ENCODE results near the gene PFKFB2.

PFKFB2 gene

DNA sequence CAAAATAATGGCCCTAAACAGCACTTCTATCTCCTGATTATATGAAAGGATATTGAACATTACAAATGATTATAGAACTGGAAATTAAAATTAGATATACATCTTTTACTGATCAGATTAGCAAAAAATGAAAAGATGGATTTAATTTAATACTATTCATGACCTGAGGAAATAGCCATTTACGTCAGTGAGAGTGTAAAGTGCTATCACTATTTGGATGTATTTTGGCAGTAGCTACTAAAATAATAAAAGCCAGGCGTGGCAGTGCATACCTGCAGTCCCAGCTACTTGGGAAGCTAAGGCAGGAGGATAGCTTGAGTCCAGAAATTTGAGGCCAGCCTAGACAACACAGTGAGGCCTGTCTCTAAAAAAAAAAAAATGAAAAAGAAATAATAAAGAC lies 40.9 kb downstream of the PFKFB2 start:
- DNase-seq = no peak

DNA sequence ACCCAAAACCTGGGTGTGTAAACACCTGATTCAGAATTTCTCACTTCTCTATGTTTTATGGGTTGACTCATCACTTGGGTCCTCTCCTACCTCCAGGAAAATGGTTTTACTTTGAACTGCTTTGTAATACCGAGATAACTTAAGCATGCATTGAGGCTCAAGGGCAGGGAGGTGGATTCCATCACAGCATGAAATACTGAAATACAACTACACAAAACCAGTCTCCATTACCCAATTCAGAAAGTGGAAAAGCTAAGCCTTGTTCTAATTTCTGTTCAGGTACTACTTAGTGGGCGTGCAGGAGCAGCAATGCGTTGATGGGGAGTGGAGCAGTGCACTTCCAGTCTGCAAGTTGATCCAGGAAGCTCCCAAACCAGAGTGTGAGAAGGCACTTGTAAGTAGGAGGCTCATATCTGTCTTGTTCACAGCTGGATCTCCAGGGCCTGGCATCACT lies 44.8 kb downstream of the PFKFB2 start:
- no peak for DNase-seq

DNA sequence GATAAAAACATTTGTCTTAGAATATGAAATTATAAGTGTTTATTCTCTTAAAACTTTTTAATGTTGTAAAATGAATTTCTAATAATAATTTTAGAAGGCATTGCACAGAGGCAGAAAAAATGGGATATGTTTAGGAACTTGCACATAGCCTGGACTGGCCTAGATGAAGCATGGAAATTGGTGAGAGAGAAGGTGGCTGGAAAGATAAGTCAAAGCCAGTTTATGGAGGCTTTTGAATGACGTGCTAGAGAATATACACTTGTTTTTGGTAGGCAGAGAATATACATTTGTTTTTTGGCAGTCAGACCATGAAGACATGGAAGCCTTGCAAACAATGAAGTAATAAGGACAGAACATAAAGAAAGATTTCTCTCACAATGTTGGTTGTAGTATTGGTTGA lies 48.6 kb downstream of the PFKFB2 start:
- DNase-seq = no peak

DNA sequence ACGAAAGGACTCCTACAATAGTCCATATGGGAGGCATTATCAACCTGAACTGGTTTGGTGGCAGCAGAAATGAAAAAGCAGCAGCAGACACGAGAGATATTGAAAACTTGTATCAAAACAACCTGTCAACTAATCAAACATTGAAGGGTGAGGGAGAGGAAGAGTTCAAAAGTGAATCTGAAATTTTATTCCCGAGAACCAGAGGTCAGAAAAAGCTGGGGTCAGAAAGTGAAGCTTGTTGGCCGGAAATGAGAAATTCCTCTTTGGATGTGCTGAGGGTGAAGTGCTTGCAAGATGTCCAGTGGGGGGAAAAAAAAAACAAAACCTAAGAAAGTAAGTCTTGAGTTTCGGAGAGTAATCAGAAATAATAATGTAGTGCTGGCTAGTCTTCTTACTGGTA lies 49.1 kb downstream of the PFKFB2 start:
- DNase-seq = no peak

DNA sequence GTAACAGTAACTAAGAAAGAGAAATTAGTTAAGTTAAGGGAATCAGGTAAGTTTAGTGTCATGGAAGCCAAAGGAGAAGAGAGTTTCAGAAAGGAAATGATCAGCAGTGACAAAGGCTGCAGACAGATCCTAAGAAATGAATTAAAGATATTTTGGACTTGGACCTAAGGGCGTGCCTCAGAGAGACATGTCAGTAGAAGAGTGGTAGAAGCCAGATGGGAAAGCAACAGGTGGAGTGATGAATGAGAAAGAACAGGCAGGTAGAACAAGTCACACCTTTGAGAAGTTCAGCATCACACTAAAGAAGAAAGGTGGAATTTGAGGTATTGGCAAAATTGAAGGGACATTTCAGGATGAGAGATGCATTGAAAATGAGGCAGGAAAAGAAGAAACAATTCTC lies 49.6 kb downstream of the PFKFB2 start:
- DNase-seq = no peak

DNA sequence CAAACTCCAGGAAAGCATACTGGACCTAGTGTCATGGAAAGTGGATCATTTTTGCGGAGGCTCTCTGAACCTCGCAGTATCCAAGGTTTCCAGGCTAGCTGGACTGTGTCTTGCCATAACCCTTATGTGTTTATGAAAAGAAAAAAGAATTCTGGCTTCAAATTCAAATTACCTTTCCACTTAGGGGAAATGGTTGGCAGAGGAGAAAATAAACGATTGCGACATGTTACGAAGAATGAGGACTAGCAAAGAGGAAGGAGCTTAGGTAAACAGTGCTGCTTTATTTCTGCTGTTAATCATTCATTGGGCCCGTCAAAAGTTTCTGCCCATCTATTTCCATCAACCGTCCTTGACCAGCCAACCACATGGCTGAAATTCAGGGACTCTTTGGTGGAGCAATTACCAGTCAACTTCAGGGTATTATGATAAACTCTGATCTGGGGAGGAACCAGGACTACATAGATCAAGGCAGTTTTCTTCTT lies 50.9 kb downstream of the PFKFB2 start, which contains the start of gene C4BPA:
C4BPA (plus strand) TSS at position 342 of the 482 bp plus-strand sequence. CDS start 8,793 bp downstream, outside the sequence.
- DNase-seq = no peak

DNA sequence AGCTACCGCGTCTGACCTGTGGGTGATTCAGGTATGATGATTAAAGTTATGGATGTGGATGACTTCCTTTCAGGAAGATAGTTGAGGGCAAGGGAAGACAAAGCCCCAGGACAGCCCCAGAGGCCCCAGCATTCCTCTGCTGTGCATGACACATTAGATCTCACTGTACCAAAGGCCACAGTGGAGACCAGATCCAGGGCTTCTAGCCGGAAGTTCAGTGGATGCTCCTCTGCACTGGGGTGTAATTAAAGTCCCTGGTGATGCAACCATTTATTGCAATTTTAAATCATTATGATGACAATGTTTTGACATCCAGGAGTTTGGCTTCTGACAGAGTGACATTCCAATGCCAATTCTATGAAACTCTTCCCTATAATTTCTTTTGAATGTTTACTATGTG lies 55.9 kb downstream of the PFKFB2 start:
- no peak for DNase-seq

DNA sequence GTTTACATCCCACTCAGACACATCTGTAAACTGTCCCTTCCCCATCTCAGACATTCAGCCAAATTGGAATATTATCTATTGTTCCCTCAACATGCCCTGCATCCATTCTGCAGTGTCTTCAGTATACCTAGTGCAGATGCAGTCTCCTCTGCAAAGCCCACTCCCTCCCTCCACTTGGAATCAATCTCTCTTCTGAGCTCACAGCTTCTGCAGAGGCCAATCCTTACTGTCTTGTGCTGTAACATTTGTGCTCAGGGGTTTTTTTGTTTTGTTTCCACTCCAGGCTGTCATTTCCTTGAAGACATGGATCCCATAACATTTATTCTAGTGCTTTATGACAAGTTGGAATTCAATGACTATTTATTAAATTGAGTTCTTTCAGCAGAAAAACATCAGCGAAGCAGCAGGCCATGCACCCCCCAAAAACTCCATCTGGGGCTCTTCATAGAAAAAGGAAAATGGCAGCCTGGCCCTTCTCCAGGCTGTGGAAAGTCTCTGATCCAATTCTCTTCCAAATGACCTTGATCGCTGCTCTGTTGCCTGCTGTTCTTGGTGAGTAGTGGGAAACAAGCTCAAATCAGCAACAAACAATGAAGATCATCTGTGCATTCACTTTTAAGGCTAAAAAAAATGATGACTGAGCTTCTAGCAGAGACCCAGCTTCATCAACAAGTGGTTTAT lies 59.7 kb downstream of the PFKFB2 start:
- DNase-seq = no peak

DNA sequence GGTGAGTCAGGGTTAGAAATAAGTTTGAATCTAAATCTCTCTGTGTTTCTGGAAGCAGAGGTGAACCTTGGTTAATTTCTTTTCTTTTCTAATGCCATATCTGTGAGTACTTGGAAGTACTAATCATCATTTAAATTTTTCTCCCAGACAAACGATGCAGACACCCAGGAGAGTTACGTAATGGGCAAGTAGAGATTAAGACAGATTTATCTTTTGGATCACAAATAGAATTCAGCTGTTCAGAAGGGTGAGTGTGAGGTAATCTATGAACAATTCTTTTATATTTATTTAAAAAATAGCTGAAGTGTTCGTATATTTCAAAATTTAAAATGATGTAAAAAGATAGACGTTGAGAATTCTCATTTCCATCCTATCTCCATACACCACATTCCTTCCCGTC lies 62.2 kb downstream of the PFKFB2 start:
- DNase-seq = no peak

DNA sequence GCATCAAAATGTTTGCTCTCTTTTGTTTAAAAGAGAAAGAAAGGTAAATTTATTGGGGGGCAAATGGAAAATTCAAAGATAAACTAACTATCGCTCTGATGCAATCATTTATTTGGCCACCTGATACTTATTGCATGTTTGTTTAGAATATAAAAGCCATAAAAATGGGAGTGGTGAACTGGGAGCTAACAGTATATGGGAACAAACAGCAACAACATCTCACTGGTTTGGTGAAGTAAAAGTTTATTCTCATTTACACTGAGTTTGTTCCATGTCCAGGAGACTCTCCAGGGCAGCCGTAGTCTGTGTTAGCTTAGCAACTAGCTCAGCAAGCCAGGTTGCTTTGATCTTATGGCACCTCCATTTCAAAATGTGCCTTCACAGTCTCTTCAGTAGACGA lies 71.3 kb downstream of the PFKFB2 start:
- DNase-seq = no peak

DNA sequence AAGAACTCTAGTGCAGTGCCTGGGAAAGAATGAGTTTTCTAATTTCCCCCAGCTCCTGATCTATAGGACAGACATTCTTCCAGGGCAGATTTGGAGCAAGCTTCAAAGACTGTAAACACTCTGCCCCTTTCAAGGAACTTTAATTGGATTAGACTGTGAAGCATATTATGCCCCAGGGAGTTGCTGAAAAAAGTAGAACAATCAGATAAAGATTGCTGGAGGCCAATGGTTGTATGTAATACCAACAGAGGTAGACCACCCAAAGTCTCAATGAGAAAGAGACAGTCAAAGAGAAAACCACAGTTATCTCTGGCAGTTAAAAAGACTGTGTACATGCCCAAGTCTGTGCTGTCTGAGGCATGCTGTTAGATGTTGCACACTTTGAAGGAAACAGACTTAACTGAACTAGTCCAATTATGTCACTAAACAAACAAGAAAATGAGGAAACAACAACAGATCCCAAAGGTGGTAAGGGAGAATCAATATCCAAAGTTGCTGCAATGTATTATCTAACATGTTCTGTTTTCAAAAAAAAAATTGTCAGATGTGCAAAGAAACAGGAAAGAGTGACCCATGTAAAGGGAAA lies 75.4 kb downstream of the PFKFB2 start:
- no peak for DNase-seq

DNA sequence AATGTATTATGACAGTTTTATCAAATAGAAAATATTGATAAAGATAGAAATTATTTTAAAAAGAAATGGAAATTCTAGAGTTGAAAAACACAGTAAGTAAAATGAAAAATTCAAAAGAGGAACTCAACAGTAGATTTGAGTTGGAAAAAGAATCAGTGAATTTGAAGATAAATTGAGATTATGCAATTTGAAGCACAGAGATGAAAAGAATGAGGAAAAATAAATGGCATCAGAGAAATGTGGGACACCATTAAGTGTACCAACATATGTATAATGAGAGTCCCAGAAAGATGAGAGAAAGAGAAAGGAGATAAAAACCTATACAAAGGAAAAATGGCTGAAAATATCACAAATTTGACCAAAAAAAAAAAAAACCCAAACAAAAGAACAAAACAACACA lies 76.0 kb downstream of the PFKFB2 start:
- no peak for DNase-seq
